Nephron (organoid): ENCODE data around the gene IRAG1.

ENCODE experiments used
- H3K27ac Mint-ChIP-seq, 3 experiments: 2 replicates each; pipeline ENCODE4 v1.8.0; 2020; ENCODE audit warnings: mixed read lengths in 3 of 3, mild to moderate bottlenecking in 2 of 3, moderate library complexity in 1 of 3
- H3K27me3 Mint-ChIP-seq: 2 replicates; pipeline ENCODE4 v1.8.0; 2021; ENCODE audit warnings: low read depth, mild to moderate bottlenecking, moderate library complexity, mixed read lengths
- H3K36me3 Mint-ChIP-seq: 2 replicates; pipeline ENCODE4 v1.8.0; 2020; ENCODE audit warnings: low read depth, mixed read lengths
- H3K4me1 Mint-ChIP-seq: 2 replicates; pipeline ENCODE4 v1.8.0; 2020; ENCODE audit warnings: mixed read lengths
- H3K4me3 Mint-ChIP-seq, 3 experiments: 2 replicates each; pipeline ENCODE4 v1.8.0; 2020; ENCODE audit warnings: mild to moderate bottlenecking in 3 of 3, mixed read lengths in 3 of 3, moderate library complexity in 2 of 3
- H3K9me3 Mint-ChIP-seq: 2 replicates; pipeline ENCODE4 v1.8.0; 2020; ENCODE audit warnings: mixed read lengths
- CTCF ChIP-seq, 3 experiments: fragments of 200-600 bp; sonication (generic); IDR thresholded peaks; one replicate each; pipeline ENCODE4 v1.5.0; 2021; ENCODE audit warnings: antibody characterized with exemption in 3 of 3; ENCODE audit not compliant: unreplicated experiment in 3 of 3

IRAG1 gene

GRCh38 chr11:10670099-10670498, 23.5 kb downstream of the IRAG1 start:
- Mint-ChIP-seq H3K27me3 (peaks cover 4% of the 10 kb centered on the region), H3K4me1 (peaks cover 53% of the 10 kb centered on the region), H3K36me3 (no peaks in the 10 kb centered on the region), H3K4me3 (no peak overlapping the region), H3K27ac (peak overlapping the region; percentile 48 to 91 (median 49)), H3K9me3 (no peaks in the 10 kb centered on the region)
- no peak for TF ChIP-seq CTCF (IDR thresholded peaks at IDR 0.05; ENCODE audit: unreplicated experiment in 3 of 3)

- TF ChIP-seq CTCF (IDR thresholded peaks at IDR 0.05; ENCODE audit: unreplicated experiment in 3 of 3): no peak
- H3K27me3 Mint-ChIP-seq: peaks cover 4% of the 10 kb centered on the region
- H3K9me3 Mint-ChIP-seq: no peaks in the 10 kb centered on the region
- H3K4me3 Mint-ChIP-seq: no peak overlapping the region
- H3K4me1 Mint-ChIP-seq: peaks cover 55% of the 10 kb centered on the region
- no peaks in the 10 kb centered on the region for H3K36me3 Mint-ChIP-seq
- peak overlapping the region; percentile 48 to 91 (median 49) for H3K27ac Mint-ChIP-seq
These were observed 24.1 kb downstream of the IRAG1 start for GRCh38 chr11:10669258-10670033.

DNA sequence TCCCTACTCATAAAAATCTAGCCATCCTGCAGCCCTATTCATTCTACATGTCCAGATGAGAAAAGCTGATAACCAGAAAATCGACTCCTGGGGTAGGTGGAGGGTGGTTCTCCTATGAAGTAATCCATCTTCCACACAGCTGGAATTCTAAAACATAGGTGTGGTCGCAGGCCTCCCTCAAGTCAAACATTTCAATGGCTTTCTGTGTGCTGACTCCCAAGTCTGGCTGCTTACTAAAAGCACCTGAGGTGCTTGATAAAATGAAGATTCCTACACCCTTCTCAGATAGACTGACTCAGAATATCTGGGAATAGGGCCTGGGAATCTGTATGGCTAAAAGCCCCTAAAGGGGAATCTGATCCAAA, 26.1 kb downstream of the IRAG1 start:
- Mint-ChIP-seq H3K27me3 (peaks cover 4% of the 10 kb centered on the region), H3K36me3 (no peaks in the 10 kb centered on the region), H3K27ac (peak overlapping the region in 2 of 3 experiments; percentile 29 to 49), H3K4me3 (no peak overlapping the region), H3K9me3 (no peaks in the 10 kb centered on the region), H3K4me1 (peaks cover 49% of the 10 kb centered on the region)
- TF ChIP-seq CTCF (IDR thresholded peaks at IDR 0.05; ENCODE audit: unreplicated experiment in 3 of 3): no peak

- H3K27me3 Mint-ChIP-seq: peaks cover 4% of the 10 kb centered on the region
- H3K27ac Mint-ChIP-seq: peak overlapping the region in 1 of 3 experiments; percentile 49
- no peaks in the 10 kb centered on the region for H3K36me3 Mint-ChIP-seq
- peaks cover 49% of the 10 kb centered on the region for H3K4me1 Mint-ChIP-seq
- no peak for TF ChIP-seq CTCF (IDR thresholded peaks at IDR 0.05; ENCODE audit: unreplicated experiment in 3 of 3)
- H3K4me3 Mint-ChIP-seq: no peak overlapping the region
- H3K9me3 Mint-ChIP-seq: no peaks in the 10 kb centered on the region
These were observed 26.7 kb downstream of the IRAG1 start for GRCh38 chr11:10666556-10667520.

GRCh38 chr11:10664496-10664895, 29.1 kb downstream of the IRAG1 start:
- peaks cover 11% of the 10 kb centered on the region for H3K27me3 Mint-ChIP-seq
- no peaks in the 10 kb centered on the region for H3K36me3 Mint-ChIP-seq
- no peak for TF ChIP-seq CTCF (IDR thresholded peaks at IDR 0.05; ENCODE audit: unreplicated experiment in 3 of 3)
- H3K4me1 Mint-ChIP-seq: peaks cover 59% of the 10 kb centered on the region
- no peak overlapping the region for H3K27ac Mint-ChIP-seq
- no peaks in the 10 kb centered on the region for H3K9me3 Mint-ChIP-seq
- H3K4me3 Mint-ChIP-seq: no peak overlapping the region
